Stimulated activated CD8-positive, alpha-beta memory T cell treated with anti-CD3 and anti-CD28 coated beads, Interleukin-4, amount 100 ng/mL, for 4 hours (primary cell): ENCODE data around the gene HECTD1.
"Not testable (repeated sequence)": the region's sequence is repeated elsewhere in the genome, so short reads cannot be mapped to it uniquely, and the experiment has no call there.

ENCODE experiments used
- DNase-seq, 2 donors: peaks; one replicate each; pipeline ENCODE4 v3.0.0-alpha.2; 2020; ENCODE audit warnings: low read depth in 2 of 2, low spot score in 1 of 2

HECTD1 gene

GRCh38 chr14:31196839-31197492, 10.6 kb downstream of the HECTD1 start:
- DNase-seq = no peak

GRCh38 chr14:31194661-31195060, 12.9 kb downstream of the HECTD1 start:
- DNase-seq = no peak

DNA sequence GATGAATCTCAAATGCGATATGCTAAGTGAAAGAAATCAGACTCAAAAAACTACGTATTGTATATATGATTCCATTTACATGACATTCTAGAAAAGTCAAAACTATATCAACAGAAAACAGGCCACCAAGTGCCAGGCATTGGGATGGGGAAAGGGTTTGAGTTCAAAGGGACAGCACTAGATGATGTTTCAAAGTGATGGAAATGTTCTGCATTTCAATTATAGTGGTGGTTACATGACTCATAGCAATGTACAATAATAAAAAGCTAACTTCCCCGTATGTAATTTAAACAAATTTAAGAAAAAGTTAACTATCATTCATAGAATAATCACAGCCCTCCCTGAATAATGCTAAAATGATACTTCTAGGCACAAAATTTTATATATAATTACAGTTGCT, 13.5 kb downstream of the HECTD1 start:
- DNase-seq = no peak

DNA sequence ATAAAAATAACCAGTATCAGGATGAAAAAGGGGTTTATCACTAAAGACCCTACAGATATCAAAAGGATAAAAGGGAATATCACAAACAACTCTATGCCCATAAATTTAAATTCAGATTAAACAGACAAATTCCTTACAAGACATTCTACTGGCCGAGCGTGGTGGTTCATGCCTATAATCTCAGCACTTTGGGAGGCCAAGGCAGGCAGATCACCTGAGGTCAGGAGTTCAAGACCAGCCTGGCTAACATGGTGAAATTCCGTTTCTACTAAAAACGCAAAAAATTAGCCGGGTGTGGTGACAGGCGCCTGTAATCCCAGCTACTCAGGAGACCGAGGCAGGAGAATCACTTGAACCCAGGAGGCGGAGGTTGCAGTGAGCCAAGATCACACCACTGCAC, 15.0 kb downstream of the HECTD1 start:
- not testable (repeated sequence) for DNase-seq

- DNase-seq = no peak
These were observed 16.8 kb downstream of the HECTD1 start for GRCh38 chr14:31190717-31191263.

- DNase-seq = no peak
These were observed 17.4 kb downstream of the HECTD1 start for GRCh38 chr14:31190219-31190603.

- DNase-seq = no peak
These were observed 18.0 kb downstream of the HECTD1 start for GRCh38 chr14:31189346-31190218.

GRCh38 chr14:31188744-31189143, 18.8 kb downstream of the HECTD1 start:
- no peak for DNase-seq

DNA sequence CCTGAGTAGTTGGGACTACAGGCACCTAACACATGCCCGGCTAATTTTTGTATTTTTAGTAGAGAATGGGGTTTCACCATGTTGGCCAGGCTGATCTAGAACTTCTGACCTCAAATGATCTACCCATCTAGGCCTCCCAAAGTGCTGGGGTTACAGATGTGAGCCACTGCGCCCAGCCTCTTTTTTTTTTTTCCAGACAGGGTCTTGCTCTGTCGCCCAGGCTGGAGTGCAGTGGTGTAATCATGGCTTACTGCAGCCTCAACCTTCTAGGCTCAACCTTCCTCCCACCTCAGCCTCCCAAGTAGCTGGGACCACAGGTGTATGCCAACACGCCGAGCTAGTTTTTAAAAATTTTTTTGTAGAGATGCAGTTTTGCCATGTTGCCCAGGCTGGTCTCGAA, 25.6 kb downstream of the HECTD1 start:
- DNase-seq = not testable (repeated sequence)

DNA sequence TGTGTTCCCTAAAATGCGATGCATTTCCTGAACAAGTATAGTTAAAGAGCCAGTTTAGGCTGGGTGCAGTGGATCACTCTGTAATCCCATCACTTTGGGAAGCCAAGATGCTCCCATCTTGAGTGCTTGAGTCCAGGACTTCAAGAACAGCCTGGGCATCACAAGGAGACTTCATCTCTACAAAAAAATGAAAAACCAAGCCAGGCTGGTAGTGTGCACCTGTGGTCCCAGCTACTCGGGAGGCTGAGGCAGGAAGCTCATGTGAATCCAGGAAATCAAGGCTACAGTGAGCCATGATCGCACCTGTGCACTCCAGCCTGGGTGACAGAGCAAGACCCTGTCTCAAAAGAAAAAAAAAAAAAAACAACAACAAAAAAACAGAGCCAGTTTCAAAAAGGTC, 26.3 kb downstream of the HECTD1 start:
- DNase-seq = no peak

GRCh38 chr14:31180299-31181051, 27.1 kb downstream of the HECTD1 start:
- DNase-seq = no peak

DNA sequence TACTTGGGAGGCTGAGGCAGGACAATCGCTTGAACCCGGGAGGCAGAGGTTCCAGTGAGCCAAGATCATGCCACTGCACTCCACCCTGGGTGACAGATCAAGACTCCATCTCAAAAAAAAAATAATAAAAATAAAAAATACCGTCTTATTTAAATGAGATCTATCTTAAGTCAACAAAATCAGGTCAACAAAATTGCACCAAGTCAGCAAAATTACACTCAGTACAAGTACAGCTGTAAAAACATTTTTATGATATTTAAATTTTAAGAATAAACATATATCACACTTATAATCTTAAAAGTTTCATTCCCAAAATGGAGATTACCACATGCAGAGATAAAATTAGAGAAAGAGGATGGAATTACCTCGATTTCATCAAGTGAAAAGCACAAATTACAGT, 33.2 kb downstream of the HECTD1 start:
- no peak for DNase-seq

DNA sequence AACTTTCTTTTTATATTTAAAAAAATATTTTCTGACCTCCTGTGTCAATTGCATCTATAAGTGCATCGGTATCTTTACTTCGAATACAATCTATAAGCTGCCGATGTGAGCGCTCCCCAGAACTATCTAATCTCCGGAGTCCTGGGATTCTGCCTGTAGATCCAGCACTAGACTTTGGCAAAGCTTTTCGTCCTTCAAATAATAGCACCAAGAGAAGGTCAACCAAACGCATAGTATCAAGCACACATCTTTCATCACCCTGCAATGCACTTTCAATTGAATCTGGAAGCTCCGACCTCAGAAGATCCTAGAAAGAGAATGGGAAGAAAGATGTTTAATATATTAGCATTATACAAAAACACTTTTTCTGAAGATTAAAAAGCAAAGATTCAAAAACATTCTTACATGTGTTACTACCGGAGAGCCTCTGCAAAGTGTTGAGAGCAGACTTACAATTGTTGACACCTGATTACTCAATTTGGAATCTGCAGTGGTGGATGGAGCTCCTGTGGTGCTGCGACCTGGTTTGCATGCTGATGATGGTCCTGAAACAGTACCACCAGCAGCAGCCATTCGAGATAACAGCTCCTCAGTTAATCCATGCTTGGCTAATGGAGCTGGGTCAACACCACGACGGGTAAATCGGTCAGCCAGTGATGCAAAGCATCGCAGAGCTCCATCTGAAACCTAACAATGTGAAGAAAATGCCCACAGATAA, 34.3 kb downstream of the HECTD1 start:
- DNase-seq = no peak

- no peak for DNase-seq
These were observed 35.5 kb downstream of the HECTD1 start for GRCh38 chr14:31172084-31172483.

- DNase-seq = no peak
These were observed 37.2 kb downstream of the HECTD1 start for GRCh38 chr14:31170411-31170810.

GRCh38 chr14:31169877-31170276, 37.7 kb downstream of the HECTD1 start:
- no peak for DNase-seq

- no peak for DNase-seq
These were observed 40.6 kb downstream of the HECTD1 start for GRCh38 chr14:31167032-31167431.

- no peak for DNase-seq
These were observed 41.4 kb downstream of the HECTD1 start for GRCh38 chr14:31166271-31166561.

DNA sequence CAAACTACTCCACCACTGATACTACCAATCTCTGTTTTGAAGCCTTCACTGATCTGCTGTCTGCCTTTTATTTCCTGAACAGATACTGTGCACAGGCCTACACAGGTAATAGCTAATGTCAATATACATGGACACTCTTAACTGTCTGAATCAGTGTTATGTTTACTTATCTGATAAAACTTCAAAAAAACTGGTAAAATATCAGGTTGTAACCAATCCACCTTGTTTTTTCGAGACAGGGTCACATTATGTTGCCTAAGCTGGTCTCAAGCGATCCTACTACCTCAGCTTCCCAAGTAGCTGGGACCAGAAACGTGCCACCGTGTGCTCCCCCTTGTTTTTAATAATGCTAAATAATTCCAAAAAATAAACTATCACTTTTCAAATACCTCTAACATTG, 43.5 kb downstream of the HECTD1 start:
- no peak for DNase-seq

DNA sequence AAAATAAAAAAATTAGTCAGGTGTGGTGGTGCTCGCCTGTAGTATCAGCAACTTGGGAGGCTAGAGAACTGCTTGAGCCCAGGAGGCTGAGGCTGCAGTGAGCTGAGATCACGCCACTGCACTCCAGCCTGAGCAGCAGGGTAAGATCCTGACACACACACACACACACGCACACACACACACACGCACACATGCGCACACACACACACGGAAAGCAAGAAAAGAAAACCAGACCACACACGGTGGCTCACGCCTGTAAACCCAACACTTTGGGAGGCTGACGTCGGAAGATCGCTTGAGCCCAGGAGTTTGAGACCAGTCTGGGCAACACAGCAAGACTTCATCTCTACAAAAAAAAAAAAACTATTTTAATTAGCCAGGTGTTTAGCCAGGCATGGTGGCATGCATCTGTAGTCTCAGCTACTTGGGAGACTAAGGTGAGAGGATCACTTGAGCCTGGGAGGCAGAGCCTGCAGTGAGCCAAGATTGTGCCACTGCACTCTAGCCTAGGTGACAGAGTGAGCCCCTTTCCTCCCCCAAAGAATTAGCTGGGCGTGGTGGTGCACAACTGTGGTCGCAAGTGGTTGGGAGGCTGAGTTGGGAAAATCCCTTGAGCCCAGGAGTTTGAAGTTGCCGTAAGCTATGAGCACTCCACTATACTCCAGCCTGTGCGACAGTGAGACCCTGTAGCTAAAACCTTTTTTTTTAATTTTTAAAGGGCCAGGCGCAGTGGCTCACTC, 44.5 kb downstream of the HECTD1 start:
- no peak for DNase-seq

DNA sequence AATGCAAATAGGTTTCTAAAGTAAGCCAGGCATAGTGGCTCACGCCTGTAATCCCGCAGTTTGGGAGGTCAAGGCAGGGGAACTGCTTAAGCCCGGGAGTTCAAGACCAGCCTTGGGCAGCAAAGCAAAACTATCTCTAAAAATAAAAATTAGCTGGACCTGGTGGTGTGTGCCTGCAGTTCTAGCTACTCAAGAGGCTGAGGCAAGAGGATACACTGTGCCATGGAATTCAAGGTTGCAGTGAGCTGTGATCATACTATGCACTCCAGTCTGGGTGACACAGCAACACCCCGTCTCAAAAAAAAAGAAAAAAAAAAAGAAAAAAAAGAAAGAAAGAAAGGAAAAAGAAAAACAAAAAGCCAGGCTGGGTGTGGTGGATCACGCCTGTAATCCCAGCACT, 46.3 kb downstream of the HECTD1 start:
- DNase-seq = no peak
